Activated T-cell treated with anti-CD3 and anti-CD28 coated beads, Interleukin-2, amount 50 U/mL, for 72 hours (primary cell): ENCODE results near the gene SCGB1D4. TPM values are rescaled to one million over a fixed set of nuclear protein-coding genes. Genes with fewer than 3 reads are reported as not detected.
"Not testable (repeated sequence)": the region's sequence is repeated elsewhere in the genome, so short reads cannot be mapped to it uniquely, and the experiment has no call there.

Experiments used
- ATAC-seq, 2 donors: fragments of 150-1000 bp; cut with Tn5 transposase; replicated peaks in 1 of 2; 2 replicates each; pipeline ENCODE4 v1.10.0; 2021; ENCODE audit warnings: moderate library complexity in 2 of 2, mild to moderate bottlenecking in 1 of 2
- DNase-seq, 2 donors: peaks; one replicate each; pipeline ENCODE4 v3.0.0; 2021 to 2022; ENCODE audit warnings: mixed read lengths in 1 of 2
- H3K27ac Mint-ChIP-seq: one replicate; pipeline ENCODE4 v1.8.0; 2022; ENCODE audit warnings: mild to moderate bottlenecking, moderate library complexity, mixed read lengths
- H3K27me3 Mint-ChIP-seq: one replicate; pipeline ENCODE4 v1.8.0; 2022; ENCODE audit warnings: low read depth, mixed read lengths
- H3K36me3 Mint-ChIP-seq, 2 donors: one replicate each; pipeline ENCODE4 v1.8.0; 2022; ENCODE audit warnings: mixed read lengths in 2 of 2, mild to moderate bottlenecking in 1 of 2; ENCODE audit not compliant: insufficient read depth in 2 of 2
- H3K4me1 Mint-ChIP-seq: one replicate; pipeline ENCODE4 v1.8.0; 2022; ENCODE audit warnings: low read depth, mixed read lengths
- H3K4me3 Mint-ChIP-seq, 2 donors: one replicate each; pipeline ENCODE4 v1.8.0; 2022; ENCODE audit warnings: mild to moderate bottlenecking in 2 of 2, mixed read lengths in 2 of 2, moderate library complexity in 2 of 2
- H3K9me3 Mint-ChIP-seq, 2 donors: one replicate each; pipeline ENCODE4 v1.8.0; 2022; ENCODE audit warnings: mixed read lengths in 2 of 2
- total RNA-seq, 2 donors: library from RNA; stranded (reverse); gene quantifications; one replicate each; pipeline ENCODE4 v1.2.3, GENCODE V29; 2022

The SCGB1D4 gene
- total RNA-seq, result not detected

GRCh38 chr11:62298975-62299374 lies at the start of gene SCGB1D4:
Gene SCGB1D4, minus strand, starts transcription at chr11:62299075. Its CDS starts 65 bp downstream, at chr11:62299010.
- Mint-ChIP-seq H3K27ac (no peak within 1 kb of the TSS), H3K4me3 (no peak within 1 kb of the TSS), H3K9me3 (no peaks in the 10 kb centered on the region), H3K27me3 (peaks cover 19% of the 10 kb centered on the region), H3K4me1 (no peaks in the 10 kb centered on the region), H3K36me3 (no peaks in the 10 kb centered on the region)
- ATAC-seq, result no peak
- DNase-seq, result no peak

GRCh38 chr11:62345861-62346260 lies 47.0 kb upstream of the SCGB1D4 start:
- no peak overlapping the region for H3K4me3 Mint-ChIP-seq
- no peaks in the 10 kb centered on the region for H3K27me3 Mint-ChIP-seq
- no peaks in the 10 kb centered on the region for H3K9me3 Mint-ChIP-seq
- DNase-seq, result no peak
- no peaks in the 10 kb centered on the region for H3K36me3 Mint-ChIP-seq
- no peak overlapping the region for H3K27ac Mint-ChIP-seq
- no peak for ATAC-seq
- H3K4me1 Mint-ChIP-seq, result no peaks in the 10 kb centered on the region

GRCh38 chr11:62344210-62344609 lies 45.3 kb upstream of the SCGB1D4 start:
- no peak overlapping the region for H3K27ac Mint-ChIP-seq
- H3K4me1 Mint-ChIP-seq, result peaks cover 7% of the 10 kb centered on the region
- no peaks in the 10 kb centered on the region for H3K9me3 Mint-ChIP-seq
- DNase-seq, result no peak
- no peak overlapping the region for H3K4me3 Mint-ChIP-seq
- no peak for ATAC-seq
- no peaks in the 10 kb centered on the region for H3K27me3 Mint-ChIP-seq
- no peaks in the 10 kb centered on the region for H3K36me3 Mint-ChIP-seq

- not testable (repeated sequence) for DNase-seq, H3K36me3 Mint-ChIP-seq, H3K4me1 Mint-ChIP-seq, H3K27ac Mint-ChIP-seq, ATAC-seq, H3K4me3 Mint-ChIP-seq, H3K27me3 Mint-ChIP-seq, H3K9me3 Mint-ChIP-seq
These were observed 44.8 kb upstream of the SCGB1D4 start for GRCh38 chr11:62343646-62344190.

GRCh38 chr11:62341588-62341987 lies 42.7 kb upstream of the SCGB1D4 start:
- no peaks in the 10 kb centered on the region for H3K9me3 Mint-ChIP-seq
- H3K4me3 Mint-ChIP-seq, result no peak overlapping the region
- H3K27me3 Mint-ChIP-seq, result peaks cover 11% of the 10 kb centered on the region
- DNase-seq (no peak), ATAC-seq (no peak)
- peaks cover 0 to 3% of the 10 kb centered on the region in 2 donors for H3K36me3 Mint-ChIP-seq
- H3K4me1 Mint-ChIP-seq, result peaks cover 22% of the 10 kb centered on the region
- H3K27ac Mint-ChIP-seq, result peak overlapping the region; percentile 14

- no peak overlapping the region for H3K4me3 Mint-ChIP-seq
- H3K4me1 Mint-ChIP-seq, result peaks cover 27% of the 10 kb centered on the region
- H3K9me3 Mint-ChIP-seq, result no peaks in the 10 kb centered on the region
- H3K27me3 Mint-ChIP-seq, result peaks cover 22% of the 10 kb centered on the region
- H3K36me3 Mint-ChIP-seq, result peaks cover 1 to 3% of the 10 kb centered on the region in 2 donors
- peak; percentile 33 to 46 for ATAC-seq
- DNase-seq, result peak; percentile 56 to 64
- no peak overlapping the region for H3K27ac Mint-ChIP-seq
These were observed 41.5 kb upstream of the SCGB1D4 start for GRCh38 chr11:62340269-62340901.

GRCh38 chr11:62338218-62338617 lies 39.3 kb upstream of the SCGB1D4 start:
- Mint-ChIP-seq H3K36me3 (peaks cover 1 to 3% of the 10 kb centered on the region in 2 donors), H3K4me1 (peaks cover 27% of the 10 kb centered on the region), H3K9me3 (no peaks in the 10 kb centered on the region), H3K4me3 (peak overlapping the region; percentile 87 to 93), H3K27me3 (peaks cover 22% of the 10 kb centered on the region), H3K27ac (peak overlapping the region; percentile 35)
- DNase-seq (no peak), ATAC-seq (no peak)

- H3K36me3 Mint-ChIP-seq, result peaks cover 1 to 3% of the 10 kb centered on the region in 2 donors
- H3K27me3 Mint-ChIP-seq, result peaks cover 22% of the 10 kb centered on the region
- DNase-seq (peak; percentile 87 to 89), ATAC-seq (peak; percentile 90 to 95)
- H3K9me3 Mint-ChIP-seq, result no peaks in the 10 kb centered on the region
- peak within 1 kb of the TSS; percentile 35 for H3K27ac Mint-ChIP-seq
- peaks cover 27% of the 10 kb centered on the region for H3K4me1 Mint-ChIP-seq
- H3K4me3 Mint-ChIP-seq, result peak within 1 kb of the TSS; percentile 87 to 93
These were observed 38.7 kb upstream of the SCGB1D4 start, which contains the start of gene ASRGL1 for GRCh38 chr11:62337303-62338181. Gene ASRGL1, plus strand, starts transcription at chr11:62337448. Its CDS starts 530 bp downstream, at chr11:62337978.

- peak overlapping the region; percentile 28 for H3K27ac Mint-ChIP-seq
- H3K4me1 Mint-ChIP-seq, result peaks cover 27% of the 10 kb centered on the region
- ATAC-seq, H3K36me3 Mint-ChIP-seq, H3K9me3 Mint-ChIP-seq, DNase-seq: not testable (repeated sequence)
- peaks cover 28% of the 10 kb centered on the region for H3K27me3 Mint-ChIP-seq
- peak overlapping the region; percentile 87 to 93 for H3K4me3 Mint-ChIP-seq
These were observed 38.1 kb upstream of the SCGB1D4 start for GRCh38 chr11:62336949-62337302.

- H3K36me3 Mint-ChIP-seq, result peaks cover 1 to 3% of the 10 kb centered on the region in 2 donors
- ATAC-seq, result no peak
- H3K9me3 Mint-ChIP-seq, result no peaks in the 10 kb centered on the region
- H3K27me3 Mint-ChIP-seq, result peaks cover 51% of the 10 kb centered on the region
- H3K4me1 Mint-ChIP-seq, result peaks cover 20% of the 10 kb centered on the region
- no peak overlapping the region for H3K4me3 Mint-ChIP-seq
- no peak for DNase-seq
- H3K27ac Mint-ChIP-seq, result no peak overlapping the region
These were observed 34.9 kb upstream of the SCGB1D4 start for GRCh38 chr11:62333768-62334167.

GRCh38 chr11:62331264-62331663 lies 32.4 kb upstream of the SCGB1D4 start:
- DNase-seq, result not testable (repeated sequence)

GRCh38 chr11:62327541-62327940 lies 28.7 kb upstream of the SCGB1D4 start:
- H3K27me3 Mint-ChIP-seq, result peaks cover 35% of the 10 kb centered on the region
- not testable (repeated sequence) for H3K9me3 Mint-ChIP-seq, H3K4me1 Mint-ChIP-seq, H3K27ac Mint-ChIP-seq, H3K4me3 Mint-ChIP-seq, DNase-seq, ATAC-seq, H3K36me3 Mint-ChIP-seq

More at GRCh38 chr11:62331264-62331663, 32.4 kb upstream of the SCGB1D4 start:
- H3K36me3 Mint-ChIP-seq, H3K27ac Mint-ChIP-seq, ATAC-seq, H3K4me3 Mint-ChIP-seq, H3K9me3 Mint-ChIP-seq, H3K4me1 Mint-ChIP-seq: not testable (repeated sequence)
- H3K27me3 Mint-ChIP-seq, result peaks cover 43% of the 10 kb centered on the region

GRCh38 chr11:62326719-62327118 lies 27.8 kb upstream of the SCGB1D4 start:
- H3K36me3 Mint-ChIP-seq, DNase-seq, H3K27ac Mint-ChIP-seq, H3K9me3 Mint-ChIP-seq, ATAC-seq, H3K4me1 Mint-ChIP-seq, H3K4me3 Mint-ChIP-seq: not testable (repeated sequence)
- peaks cover 26% of the 10 kb centered on the region for H3K27me3 Mint-ChIP-seq
